PFSK-1 (cell line): Measurements from ENCODE around the gene CBX3.

Experiments used
- POLR2AphosphoS5 ChIP-seq: IDR thresholded peaks from 2 replicates; pipeline ENCODE4 v1.6.1; 2012; ENCODE audit warnings: low read depth, mild to moderate bottlenecking, control low read depth, low read length, moderate library complexity
- REST ChIP-seq, 2 experiments: IDR thresholded peaks; 2 replicates each; pipeline versions ENCODE4 v1.6.1 to v1.8.0; 2011 to 2012; ENCODE audit warnings: low read depth in 2 of 2, low read length in 2 of 2, control low read depth in 1 of 2, inconsistent platforms in 1 of 2, mild to moderate bottlenecking in 1 of 2, moderate library complexity in 1 of 2; ENCODE audit not compliant: insufficient read depth in 1 of 2
- SIN3A ChIP-seq: IDR thresholded peaks from 2 replicates; pipeline ENCODE4 v1.6.1; 2012; ENCODE audit warnings: mild to moderate bottlenecking, low read length, moderate library complexity, borderline replicate concordance; ENCODE audit not compliant: insufficient read depth
- TAF1 ChIP-seq: IDR thresholded peaks from 2 replicates; pipeline ENCODE4 v1.6.1; 2012; ENCODE audit warnings: low read length, control low read depth, borderline replicate concordance; ENCODE audit not compliant: insufficient read depth

GRCh38 chr7:26213807-26214515, 12.4 kb downstream of the CBX3 start:
- TF ChIP-seq TAF1 (no peak), SIN3A (no peak), POLR2AphosphoS5 (no peak), REST (IDR thresholded peaks at IDR 0.05; ENCODE audit: insufficient read depth in 1 of 2, low read depth in 2 of 2, low read length in 2 of 2) (no peak)
